IPS-20b (cell line): Measurements from ENCODE around the gene BTN2A1.
"Not testable (repeated sequence)": the region's sequence is repeated elsewhere in the genome, so short reads cannot be mapped to it uniquely, and the experiment has no call there.

Source experiments
- H3K27ac ChIP-seq: one replicate; pipeline ENCODE4 v1.5.1; 2013; ENCODE audit warnings: low read length
- H3K27me3 ChIP-seq: 2 replicates; pipeline ENCODE4 v1.6.1; 2013; ENCODE audit warnings: mild to moderate bottlenecking, low read length, inconsistent platforms; ENCODE audit not compliant: insufficient read depth
- H3K36me3 ChIP-seq: 2 replicates; pipeline ENCODE4 v1.6.1; 2013; ENCODE audit warnings: low read depth, mild to moderate bottlenecking, inconsistent platforms, low read length, moderate library complexity; ENCODE audit not compliant: insufficient read depth
- H3K4me1 ChIP-seq: 2 replicates; pipeline ENCODE4 v1.6.1; 2013; ENCODE audit warnings: mild to moderate bottlenecking, control low read depth, inconsistent platforms, low read length, moderate library complexity; ENCODE audit not compliant: insufficient read depth
- H3K4me3 ChIP-seq: 2 replicates; pipeline ENCODE4 v1.5.1; 2013; ENCODE audit warnings: mild to moderate bottlenecking, low read length, inconsistent platforms
- H3K9ac ChIP-seq: 2 replicates; pipeline ENCODE4 v1.6.1; 2013; ENCODE audit warnings: low read depth, mild to moderate bottlenecking, inconsistent platforms, low read length, moderate library complexity
- H3K9me3 ChIP-seq: 2 replicates; pipeline ENCODE4 v1.6.1; 2013; ENCODE audit warnings: mild to moderate bottlenecking, low read depth, low read length, inconsistent platforms; ENCODE audit not compliant: insufficient read depth

Gene BTN2A1

DNA sequence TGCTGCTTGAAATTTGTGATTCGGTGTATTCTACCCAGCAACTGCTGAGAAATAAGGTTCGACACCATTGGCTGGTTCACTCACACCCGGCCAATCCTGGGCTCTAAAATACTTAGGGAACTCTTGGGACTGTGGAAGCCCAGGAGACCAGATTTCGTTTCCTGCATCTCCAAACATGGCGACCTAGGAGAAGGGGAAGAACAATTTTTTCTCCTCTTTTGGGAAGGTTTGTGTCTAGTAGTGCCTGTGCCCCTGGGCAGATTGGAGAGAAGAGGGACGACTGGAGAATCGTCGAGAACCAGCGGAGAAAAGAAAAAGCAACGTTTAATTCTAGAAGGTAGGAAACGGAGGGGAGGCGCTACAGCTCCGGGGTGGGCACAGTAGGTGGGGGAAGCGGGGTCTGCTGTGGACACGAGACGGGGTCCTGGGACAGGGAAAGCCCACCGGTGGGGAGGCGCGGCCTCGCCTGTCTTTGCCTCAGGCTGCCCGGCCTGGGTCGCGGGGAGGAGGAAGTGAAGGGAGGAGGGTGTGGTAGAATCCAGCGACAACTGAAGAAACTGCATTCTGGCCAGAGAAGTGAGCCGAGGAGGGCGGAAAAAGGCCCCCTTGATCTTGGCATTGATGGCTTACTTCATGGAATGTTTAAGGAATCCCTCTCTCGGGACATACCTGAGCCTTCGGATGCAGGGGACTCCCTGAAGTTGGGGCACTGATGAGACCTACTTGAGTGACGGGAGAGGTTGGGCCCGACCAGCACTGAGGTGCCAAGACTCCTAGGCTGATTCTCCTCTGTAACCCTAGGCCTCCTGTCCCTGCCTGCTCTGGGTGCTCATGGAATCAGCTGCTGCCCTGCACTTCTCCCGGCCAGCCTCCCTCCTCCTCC is at the start of gene BTN2A1:
TSS of gene BTN2A1 (plus strand) at position 150 of the 883 bp plus-strand sequence. CDS start at position 832, 682 bp downstream.
- Histone ChIP-seq H3K9me3 (no peaks in the 10 kb centered on the region), H3K27me3 (no peaks in the 10 kb centered on the region), H3K4me3 (peak within 1 kb of the TSS; percentile 92), H3K27ac (peak within 1 kb of the TSS; percentile 92), H3K36me3 (peaks cover 35% of the 10 kb centered on the region), H3K9ac (peak within 1 kb of the TSS; percentile 94), H3K4me1 (peaks cover 6% of the 10 kb centered on the region; the same call in 1 of the 2 replicates)

DNA sequence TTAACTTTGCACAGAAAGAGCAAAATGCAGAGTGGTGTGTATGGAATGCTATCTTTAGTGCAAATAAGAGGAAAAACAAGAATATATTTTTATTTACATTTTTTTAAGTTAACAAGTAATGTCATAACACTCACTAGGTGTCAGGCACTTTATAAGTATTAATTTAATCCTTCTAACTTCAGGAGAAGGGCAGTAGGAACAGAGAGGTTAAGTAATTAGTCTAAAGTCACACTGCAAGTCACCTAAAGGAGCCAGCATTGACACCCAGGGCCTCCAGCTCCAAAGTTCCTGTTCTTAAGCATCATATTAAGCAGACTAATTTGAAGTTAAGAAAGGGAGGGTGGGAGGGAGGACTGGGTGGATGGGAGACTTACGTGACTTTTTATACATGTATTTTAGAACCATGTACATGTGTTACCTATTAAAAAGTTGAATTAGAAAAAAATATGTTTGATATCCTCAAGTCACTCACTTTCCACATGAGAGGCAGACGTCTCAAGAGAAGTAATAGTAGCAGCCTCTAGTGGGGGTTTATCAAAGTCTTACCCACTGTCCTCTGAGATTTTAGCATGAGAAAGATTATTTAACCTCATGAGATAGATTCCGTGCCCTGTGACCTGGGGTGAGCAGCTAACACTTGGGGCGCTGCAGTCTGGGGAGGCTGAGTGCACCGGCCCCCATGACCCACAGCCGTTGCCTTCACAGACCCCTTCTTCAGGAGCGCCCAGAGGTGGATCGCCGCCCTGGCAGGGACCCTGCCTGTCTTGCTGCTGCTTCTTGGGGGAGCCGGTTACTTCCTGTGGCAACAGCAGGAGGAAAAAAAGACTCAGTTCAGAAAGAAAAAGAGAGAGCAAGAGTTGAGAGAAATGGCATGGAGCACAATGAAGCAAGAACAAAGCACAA is 48.7 kb upstream of the BTN2A1 start:
- Histone ChIP-seq H3K27ac (no peak overlapping the region), H3K4me3 (no peak overlapping the region), H3K27me3 (no peaks in the 10 kb centered on the region), H3K36me3 (no peaks in the 10 kb centered on the region), H3K9me3 (no peaks in the 10 kb centered on the region), H3K4me1 (peaks cover 4% of the 10 kb centered on the region; the same call in 1 of the 2 replicates), H3K9ac (peak overlapping the region; percentile 42; the same call in 1 of the 2 replicates)

DNA sequence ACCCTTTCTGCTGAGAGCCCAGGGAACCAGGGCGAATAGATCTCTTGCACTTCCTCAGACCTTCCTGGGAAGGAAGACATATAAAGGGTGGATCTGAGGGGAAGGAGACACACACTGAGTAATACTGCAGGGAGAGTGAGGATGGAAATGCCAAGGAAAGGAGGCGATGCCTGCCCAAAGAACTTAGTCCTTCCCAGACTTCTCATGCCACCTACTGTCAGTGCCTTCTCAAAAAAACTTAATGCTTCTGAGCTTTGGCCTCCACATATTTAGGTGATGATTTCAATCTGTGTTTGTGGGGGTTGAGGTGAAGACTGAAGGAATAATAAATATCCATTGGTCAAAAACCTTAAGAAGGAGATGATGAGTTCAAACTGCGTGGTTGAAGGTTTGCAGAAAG is 46.0 kb upstream of the BTN2A1 start:
- no peak overlapping the region for H3K4me3 ChIP-seq
- H3K27me3 ChIP-seq, result no peaks in the 10 kb centered on the region
- no peak overlapping the region for H3K9ac ChIP-seq
- no peaks in the 10 kb centered on the region for H3K36me3 ChIP-seq
- H3K27ac ChIP-seq, result no peak overlapping the region
- no peaks in the 10 kb centered on the region for H3K9me3 ChIP-seq
- peaks cover 4% of the 10 kb centered on the region; the same call in 1 of the 2 replicates for H3K4me1 ChIP-seq

DNA sequence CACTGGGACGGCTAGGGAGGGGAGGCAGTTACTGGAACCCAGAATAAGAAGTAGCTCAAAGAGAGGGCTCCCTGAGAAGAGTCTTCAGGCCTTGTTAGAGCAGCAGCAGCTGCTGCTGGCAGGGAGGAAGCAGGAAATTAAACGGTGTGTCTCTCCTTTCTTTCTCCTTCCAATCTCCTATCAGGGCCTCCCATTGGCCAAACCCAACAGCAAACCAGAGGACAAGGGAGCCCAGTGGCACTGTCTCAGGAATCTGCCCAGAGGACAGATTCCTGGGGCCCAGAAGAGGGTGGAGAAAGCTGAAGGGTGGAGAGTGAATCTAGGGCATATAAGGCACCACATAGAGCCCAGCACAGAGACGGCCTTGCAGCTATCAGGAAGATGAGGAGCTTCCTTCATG is 45.5 kb upstream of the BTN2A1 start:
- H3K36me3 ChIP-seq, result no peaks in the 10 kb centered on the region
- H3K4me3 ChIP-seq, result no peak overlapping the region
- no peak overlapping the region for H3K9ac ChIP-seq
- no peaks in the 10 kb centered on the region for H3K27me3 ChIP-seq
- H3K9me3 ChIP-seq, result no peaks in the 10 kb centered on the region
- H3K27ac ChIP-seq, result no peak overlapping the region
- peaks cover 4% of the 10 kb centered on the region; the same call in 1 of the 2 replicates for H3K4me1 ChIP-seq

DNA sequence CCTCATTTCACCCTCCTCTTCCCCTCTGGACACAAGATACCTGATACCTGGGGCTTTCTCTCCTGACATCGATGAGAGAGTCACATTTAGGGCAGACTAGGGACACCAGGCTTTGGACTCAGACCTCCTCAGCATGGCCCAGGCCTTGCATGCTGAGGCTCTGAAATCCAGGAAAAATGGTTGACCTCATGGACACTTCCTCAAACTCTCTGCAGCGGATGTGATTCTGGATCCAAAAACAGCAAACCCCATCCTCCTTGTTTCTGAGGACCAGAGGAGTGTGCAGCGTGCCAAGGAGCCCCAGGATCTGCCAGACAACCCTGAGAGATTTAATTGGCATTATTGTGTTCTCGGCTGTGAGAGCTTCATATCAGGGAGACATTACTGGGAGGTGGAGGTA is 44.8 kb upstream of the BTN2A1 start:
- Histone ChIP-seq H3K4me1 (peaks cover 4% of the 10 kb centered on the region; the same call in 1 of the 2 replicates), H3K9ac (no peak overlapping the region)

DNA sequence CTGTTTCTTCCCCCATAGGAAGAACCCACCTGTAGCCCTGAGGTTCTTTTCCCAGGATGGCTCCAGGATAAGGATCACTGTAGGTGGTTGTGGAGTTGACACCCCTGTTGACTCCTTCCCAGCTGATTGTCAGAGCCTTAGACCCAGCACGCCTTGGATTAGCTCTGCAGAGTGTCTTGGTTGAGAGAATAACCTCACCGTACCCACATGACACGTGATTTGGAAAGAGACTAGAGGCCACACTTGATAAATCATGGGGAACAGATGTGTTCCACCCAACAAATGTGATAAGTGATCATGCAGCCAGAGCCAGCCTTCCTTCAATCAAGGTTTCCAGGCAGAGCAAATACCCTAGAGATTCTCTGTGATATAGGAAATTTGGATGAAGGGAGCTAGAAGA is 43.5 kb upstream of the BTN2A1 start:
- Histone ChIP-seq H3K27ac (no peak overlapping the region), H3K4me1 (peaks cover 4% of the 10 kb centered on the region; the same call in 1 of the 2 replicates), H3K9me3 (no peaks in the 10 kb centered on the region), H3K4me3 (no peak overlapping the region), H3K9ac (no peak overlapping the region), H3K36me3 (no peaks in the 10 kb centered on the region), H3K27me3 (no peaks in the 10 kb centered on the region)

More for the DNA sequence above, 44.8 kb upstream of the BTN2A1 start:
- no peak overlapping the region for H3K27ac ChIP-seq
- H3K4me3 ChIP-seq, result no peak overlapping the region
- H3K27me3 ChIP-seq, result no peaks in the 10 kb centered on the region
- H3K9me3 ChIP-seq, result no peaks in the 10 kb centered on the region
- no peaks in the 10 kb centered on the region for H3K36me3 ChIP-seq

DNA sequence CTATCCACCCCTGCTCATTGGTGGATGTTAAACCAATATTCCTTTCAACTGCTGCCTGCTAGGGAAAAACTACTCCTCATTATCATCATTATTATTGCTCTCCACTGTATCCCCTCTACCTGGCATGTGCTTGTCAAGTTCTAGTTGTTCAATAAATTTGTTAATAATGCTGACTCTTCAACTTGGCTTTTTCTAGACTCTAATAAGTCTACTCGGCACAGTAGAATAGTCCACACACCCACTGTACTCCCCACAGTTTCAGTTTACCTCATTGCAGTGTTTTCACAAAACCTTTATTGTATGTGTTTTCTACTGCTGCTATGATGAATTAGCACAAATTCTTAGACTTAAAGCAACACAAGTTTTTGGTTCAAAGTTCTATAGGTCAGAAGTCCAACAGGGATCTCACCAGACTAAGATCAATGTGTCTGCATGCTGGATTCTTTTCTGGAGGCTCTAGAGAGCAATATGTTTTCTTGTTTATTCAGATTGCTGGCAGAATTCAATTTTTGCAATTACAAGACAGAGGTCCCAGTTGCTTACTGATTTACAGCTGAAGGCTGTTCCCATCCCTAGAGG is 42.6 kb upstream of the BTN2A1 start:
- no peaks in the 10 kb centered on the region for H3K9me3 ChIP-seq
- H3K4me1 ChIP-seq, result no peaks in the 10 kb centered on the region
- no peak overlapping the region for H3K9ac ChIP-seq
- no peak overlapping the region for H3K27ac ChIP-seq
- no peak overlapping the region for H3K4me3 ChIP-seq
- H3K36me3 ChIP-seq, result no peaks in the 10 kb centered on the region
- H3K27me3 ChIP-seq, result no peaks in the 10 kb centered on the region

DNA sequence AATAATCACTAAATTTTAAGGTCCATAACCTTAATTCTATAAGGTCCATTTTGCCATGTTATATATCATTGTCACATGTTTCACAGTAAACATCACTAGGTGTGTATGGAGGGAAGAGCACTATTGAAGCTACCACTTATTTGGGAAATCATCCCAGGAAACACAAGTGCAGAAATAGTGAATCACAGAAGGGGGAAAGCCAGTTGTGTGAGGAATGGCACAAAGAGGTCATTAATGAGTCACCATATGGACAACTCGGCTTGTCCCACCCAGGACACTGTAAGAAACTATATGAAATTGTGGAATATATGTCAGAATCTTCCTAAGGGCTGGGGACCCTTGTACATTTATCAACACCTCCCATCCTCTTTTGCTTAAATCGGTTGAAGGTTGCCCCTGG is 42.0 kb upstream of the BTN2A1 start:
- H3K27me3 ChIP-seq, result no peaks in the 10 kb centered on the region
- no peak overlapping the region for H3K27ac ChIP-seq
- no peaks in the 10 kb centered on the region for H3K9me3 ChIP-seq
- no peaks in the 10 kb centered on the region for H3K36me3 ChIP-seq
- no peaks in the 10 kb centered on the region for H3K4me1 ChIP-seq
- H3K9ac ChIP-seq, result no peak overlapping the region
- H3K4me3 ChIP-seq, result no peak overlapping the region

DNA sequence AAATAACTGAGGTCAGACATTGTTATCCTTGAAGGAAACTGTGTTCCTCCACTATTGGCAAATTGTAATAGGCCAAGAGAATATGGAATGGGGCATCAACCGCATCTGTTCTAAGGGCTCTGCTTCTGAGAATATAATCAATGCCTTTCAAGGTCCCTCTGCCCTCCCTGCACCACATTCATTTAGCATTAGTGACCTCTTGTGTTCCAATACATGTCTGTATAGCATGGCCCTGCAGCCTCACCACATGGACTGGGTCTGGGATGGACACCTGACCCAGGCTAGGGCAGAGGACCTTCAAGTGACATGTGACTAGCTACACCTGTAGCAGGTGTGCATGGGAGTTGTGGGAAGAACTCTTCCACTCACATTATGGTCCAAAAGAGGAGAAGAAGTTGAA is 41.5 kb upstream of the BTN2A1 start:
- Histone ChIP-seq H3K27ac (no peak overlapping the region), H3K36me3 (no peaks in the 10 kb centered on the region), H3K27me3 (no peaks in the 10 kb centered on the region), H3K4me1 (no peaks in the 10 kb centered on the region), H3K9me3 (no peaks in the 10 kb centered on the region), H3K4me3 (no peak overlapping the region), H3K9ac (no peak overlapping the region)

DNA sequence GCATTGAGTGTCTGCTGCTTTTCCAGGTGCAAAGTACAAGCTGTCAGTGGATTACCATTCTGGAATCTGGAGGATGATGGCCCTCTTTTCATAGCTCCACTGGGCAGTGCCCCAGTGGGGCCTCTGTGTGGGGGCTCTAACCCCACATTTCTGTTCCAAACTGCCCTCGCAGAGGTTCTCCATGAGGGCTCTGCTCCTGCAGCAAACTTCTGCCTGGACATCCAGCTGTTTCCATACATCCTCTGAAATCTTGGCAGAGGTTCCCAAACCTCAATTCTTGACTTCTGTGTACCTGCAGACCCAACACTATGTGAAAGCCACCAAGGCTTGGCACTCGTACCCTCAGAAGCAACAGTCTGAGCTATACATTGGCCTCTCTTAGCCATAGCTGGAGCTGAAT is 39.7 kb upstream of the BTN2A1 start:
- H3K9ac ChIP-seq, H3K9me3 ChIP-seq, H3K27ac ChIP-seq, H3K36me3 ChIP-seq, H3K4me1 ChIP-seq, H3K27me3 ChIP-seq, H3K4me3 ChIP-seq: not testable (repeated sequence)

DNA sequence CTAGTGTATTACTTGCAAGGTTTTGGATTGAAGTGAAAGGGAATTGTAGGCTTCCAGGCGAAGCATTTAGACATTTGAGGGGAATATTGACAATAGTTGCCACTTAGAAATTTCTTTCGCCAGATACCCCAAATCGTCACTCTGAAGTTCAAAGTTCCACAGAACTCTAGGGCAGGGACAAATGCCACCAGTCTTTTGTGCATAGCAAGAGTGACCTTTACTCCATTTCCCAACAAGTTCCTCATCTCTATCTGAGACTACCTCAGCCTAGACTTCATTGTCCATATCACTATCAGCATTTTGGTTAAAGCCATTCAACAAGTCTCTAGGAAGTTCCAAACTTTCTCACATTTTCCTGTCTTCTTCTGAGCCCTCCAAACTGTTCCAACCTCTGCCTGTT is 39.0 kb upstream of the BTN2A1 start:
- not testable (repeated sequence) for H3K36me3 ChIP-seq, H3K4me1 ChIP-seq, H3K27ac ChIP-seq, H3K9me3 ChIP-seq, H3K9ac ChIP-seq, H3K27me3 ChIP-seq, H3K4me3 ChIP-seq
